ENCODE results near the gene GFI1.
"Not testable (repeated sequence)": the region's sequence is repeated elsewhere in the genome, so short reads cannot be mapped to it uniquely, and the experiment has no call there.

DNA sequence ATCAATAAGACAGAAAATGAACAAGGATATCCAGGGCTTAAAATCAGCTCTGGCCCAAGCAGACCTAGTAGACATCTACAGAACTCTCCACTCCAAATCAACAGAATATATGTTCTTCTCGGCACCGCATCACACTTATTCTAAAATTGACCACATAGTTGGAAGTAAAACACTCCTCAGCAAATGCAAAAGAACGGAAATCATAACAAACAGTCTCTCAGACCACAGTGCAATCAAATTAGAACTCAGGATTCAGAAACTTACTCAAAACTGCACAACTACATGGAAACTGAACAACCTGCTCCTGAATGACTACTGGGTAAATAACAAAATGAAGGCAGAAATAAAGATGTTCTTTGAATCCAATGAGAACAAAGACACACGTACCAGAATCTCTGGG lies 45.6 kb upstream of the GFI1 start:
- TF ChIP-seq PBX3 (IDR thresholded peaks at IDR 0.05); RCOR1 (IDR thresholded peaks at IDR 0.05; ENCODE audit: low read depth, low read length); HOXA7 (CRISPR knock-in tag; IDR thresholded peaks at IDR 0.05): not testable (repeated sequence)
- TF ChIP-seq, protein P1, sequence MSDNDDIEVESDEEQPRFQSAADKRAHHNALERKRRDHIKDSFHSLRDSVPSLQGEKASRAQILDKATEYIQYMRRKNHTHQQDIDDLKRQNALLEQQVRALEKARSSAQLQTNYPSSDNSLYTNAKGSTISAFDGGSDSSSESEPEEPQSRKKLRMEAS (IDR thresholded peaks at IDR 0.05), result not testable (repeated sequence)
- TF ChIP-seq, protein P2, sequence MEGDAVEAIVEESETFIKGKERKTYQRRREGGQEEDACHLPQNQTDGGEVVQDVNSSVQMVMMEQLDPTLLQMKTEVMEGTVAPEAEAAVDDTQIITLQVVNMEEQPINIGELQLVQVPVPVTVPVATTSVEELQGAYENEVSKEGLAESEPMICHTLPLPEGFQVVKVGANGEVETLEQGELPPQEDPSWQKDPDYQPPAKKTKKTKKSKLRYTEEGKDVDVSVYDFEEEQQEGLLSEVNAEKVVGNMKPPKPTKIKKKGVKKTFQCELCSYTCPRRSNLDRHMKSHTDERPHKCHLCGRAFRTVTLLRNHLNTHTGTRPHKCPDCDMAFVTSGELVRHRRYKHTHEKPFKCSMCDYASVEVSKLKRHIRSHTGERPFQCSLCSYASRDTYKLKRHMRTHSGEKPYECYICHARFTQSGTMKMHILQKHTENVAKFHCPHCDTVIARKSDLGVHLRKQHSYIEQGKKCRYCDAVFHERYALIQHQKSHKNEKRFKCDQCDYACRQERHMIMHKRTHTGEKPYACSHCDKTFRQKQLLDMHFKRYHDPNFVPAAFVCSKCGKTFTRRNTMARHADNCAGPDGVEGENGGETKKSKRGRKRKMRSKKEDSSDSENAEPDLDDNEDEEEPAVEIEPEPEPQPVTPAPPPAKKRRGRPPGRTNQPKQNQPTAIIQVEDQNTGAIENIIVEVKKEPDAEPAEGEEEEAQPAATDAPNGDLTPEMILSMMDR (IDR thresholded peaks at IDR 0.05), result not testable (repeated sequence)
- TF ChIP-seq, protein P3, sequence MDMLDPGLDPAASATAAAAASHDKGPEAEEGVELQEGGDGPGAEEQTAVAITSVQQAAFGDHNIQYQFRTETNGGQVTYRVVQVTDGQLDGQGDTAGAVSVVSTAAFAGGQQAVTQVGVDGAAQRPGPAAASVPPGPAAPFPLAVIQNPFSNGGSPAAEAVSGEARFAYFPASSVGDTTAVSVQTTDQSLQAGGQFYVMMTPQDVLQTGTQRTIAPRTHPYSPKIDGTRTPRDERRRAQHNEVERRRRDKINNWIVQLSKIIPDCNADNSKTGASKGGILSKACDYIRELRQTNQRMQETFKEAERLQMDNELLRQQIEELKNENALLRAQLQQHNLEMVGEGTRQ (IDR thresholded peaks at IDR 0.05), result not testable (repeated sequence)

All from A549 (cell line).